Spleen (tissue), 11 donors: ENCODE data around the gene ACKR2. TPM values are rescaled to one million over a fixed set of nuclear protein-coding genes. Genes with fewer than 3 reads are reported as not detected.
A peak's percentile ranks its signal among the peaks of the same experiment; 100 is the strongest.
"Not testable (repeated sequence)": the region's sequence is repeated elsewhere in the genome, so short reads cannot be mapped to it uniquely, and the experiment has no call there.

Source experiments
- DNase-seq: peaks from one replicate; pipeline ENCODE4 v3.0.0-alpha.2; 2020
- H3K27ac ChIP-seq, 8 donors: fragments of 200-600 bp; sonication (generic) in 7 of 8; 1 replicate in 4 of 8; 2 replicates in 4 of 8; pipeline versions ENCODE4 v1.5.0 to v1.8.0; 2016 to 2021; ENCODE audit warnings: inconsistent platforms in 4 of 8, mild to moderate bottlenecking in 4 of 8, moderate library complexity in 1 of 8
- H3K27me3 ChIP-seq, 7 donors: fragments of 200-600 bp; sonication (generic) in 6 of 7; replicated peaks in 1 of 7; 1 replicate in 4 of 7; 2 replicates in 3 of 7; pipeline versions ENCODE4 v1.5.0 to v1.8.0; 2016 to 2021; ENCODE audit warnings: inconsistent platforms in 3 of 7, mild to moderate bottlenecking in 1 of 7
- H3K36me3 ChIP-seq, 6 donors: fragments of 200-600 bp; sonication (generic) in 5 of 6; 1 replicate in 4 of 6; 2 replicates in 2 of 6; pipeline versions ENCODE4 v1.5.0 to v1.8.0; 2016 to 2021; ENCODE audit warnings: inconsistent platforms in 2 of 6
- H3K4me1 ChIP-seq, 6 donors: fragments of 200-600 bp; sonication (generic) in 5 of 6; 1 replicate in 3 of 6; 2 replicates in 3 of 6; pipeline versions ENCODE4 v1.5.0 to v1.8.0; 2016 to 2021; ENCODE audit warnings: inconsistent platforms in 3 of 6
- H3K4me3 ChIP-seq, 8 donors: fragments of 200-600 bp; sonication (generic) in 7 of 8; 1 replicate in 4 of 8; 2 replicates in 4 of 8; pipeline versions ENCODE4 v1.5.0 to v1.8.0; 2016 to 2021; ENCODE audit warnings: inconsistent platforms in 4 of 8, mild to moderate bottlenecking in 4 of 8, moderate library complexity in 2 of 8
- H3K9me3 ChIP-seq, 8 donors: fragments of 200-600 bp; sonication (generic) in 7 of 8; 1 replicate in 4 of 8; 2 replicates in 4 of 8; pipeline versions ENCODE4 v1.5.0 to v1.8.0; 2016 to 2021; ENCODE audit warnings: inconsistent platforms in 4 of 8
- CTCF ChIP-seq, 11 experiments: fragments of 200-600 bp in 7 of 11; fragments of 450-650 bp in 4 of 11; sonication (generic) in 4 of 11; IDR thresholded peaks in 8 of 11; conservative IDR thresholded peaks in 3 of 11; 1 replicate in 7 of 11; 2 replicates in 4 of 11; pipeline versions ENCODE4 v1.4.0 to v1.8.0; 2016 to 2021; ENCODE audit warnings: antibody characterized with exemption in 11 of 11, inconsistent platforms in 4 of 11, mild to moderate bottlenecking in 1 of 11
- POLR2A ChIP-seq, 3 donors: fragments of 450-650 bp; IDR thresholded peaks; one replicate each; pipeline ENCODE4 v1.5.1; 2017; ENCODE audit warnings: antibody characterized with exemption in 3 of 3, mild to moderate bottlenecking in 1 of 3
- POLR2AphosphoS5 ChIP-seq, 3 donors: sonication (generic); formaldehyde crosslinking; IDR thresholded peaks; one replicate each; pipeline ENCODE4 v1.5.1; 2017; ENCODE audit warnings: antibody characterized with exemption in 3 of 3
- WGBS, 5 donors: extraction: QIAGEN DNeasy Blood & Tissue Kit in 3 of 5; methylation state at CpG; one replicate each; pipeline versions ENCODE4 v1.1.5 to v1.1.7; 2013 to 2018; 5-methylcytosine and 5-hydroxymethylcytosine counted together
- intact Hi-C: fragments of 100-400 bp; cut with DNase I; formaldehyde crosslinking; loops from one replicate; pipeline ENCODE4 v1.15.0; 2023; ENCODE audit warnings: low total_unique reads
- polyA plus RNA-seq, 3 donors: library from polyadenylated mRNA; stranded (reverse); fragments of 200-250 nt; gene quantifications; one replicate each; pipeline ENCODE4 v1.2.1, GENCODE V29; 2013
- total RNA-seq, 7 donors: library from RNA; depleted of rRNA in 3 of 7; stranded (reverse); fragments of >200 nt in 3 of 7; fragmentation: NEBNext Ultra II Directional in 4 of 7; extraction: Animal tissue kit (Norgen Biotek cat#: 25700) in 4 of 7; gene quantifications; one replicate each; pipeline versions ENCODE4 v1.1.0 to v1.2.1, GENCODE V29; 2016 to 2021
- donor health status: healthy with polysubstance abuse.
- donor health status: DM: no; HTN: no; CAD: no; lungs with moderate emphysema.
- donor health status: DM: no; HTN: no; CAD: no.
- donor health status: Bipolar disorder and iron deficiency.
- donor health status: healthy.
- donor health status: DM: no; HTN: no; CAD: no.
- donor health status: DM: yes; HTN: yes; CAD: no.

Gene ACKR2
- total and polyA plus RNA-seq, 10 donors = 0.17 to 4.4 (median 0.94) TPM

DNA sequence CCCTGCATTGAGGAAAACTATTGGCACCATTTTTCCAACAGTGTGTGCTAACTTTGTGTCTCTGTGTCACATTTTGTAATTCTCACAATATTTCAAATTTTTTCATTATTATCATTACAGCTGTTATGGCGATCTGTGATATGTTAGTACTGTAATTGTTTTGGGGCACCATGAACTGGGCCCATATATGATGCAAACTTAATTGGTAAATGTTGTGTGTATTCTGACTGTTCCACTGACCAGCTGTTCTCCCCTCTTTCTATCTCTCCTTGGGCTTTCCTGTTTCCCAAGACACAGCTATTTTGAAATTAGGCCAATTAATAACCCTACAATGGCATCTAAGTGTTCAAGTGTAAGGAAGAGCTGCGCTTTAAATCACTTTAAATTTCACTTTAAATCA, 68.6 kb downstream of the ACKR2 start:
- intact Hi-C loops = no loop called here
- H3K36me3 ChIP-seq = no peaks in the 10 kb centered on the region
- H3K9me3 ChIP-seq = no peaks in the 10 kb centered on the region
- no peak overlapping the region for H3K27ac ChIP-seq
- DNase-seq = no peak
- TF ChIP-seq CTCF (IDR thresholded peaks at IDR 0.05 in 8 of 11, conservative IDR thresholded peaks at IDR 0.05 in 3 of 11) = no peak
- TF ChIP-seq POLR2A (IDR thresholded peaks at IDR 0.05) = no peak
- no peak for TF ChIP-seq POLR2AphosphoS5 (IDR thresholded peaks at IDR 0.05)
- H3K27me3 ChIP-seq = no peaks in the 10 kb centered on the region
- peaks cover 4 to 16% (median 13%) of the 10 kb centered on the region in 6 donors for H3K4me1 ChIP-seq
- 86 to 93% (median 93%) methylated on average over 2 of the region's 2 CpGs for WGBS, 5 donors
- H3K4me3 ChIP-seq = no peak overlapping the region

DNA sequence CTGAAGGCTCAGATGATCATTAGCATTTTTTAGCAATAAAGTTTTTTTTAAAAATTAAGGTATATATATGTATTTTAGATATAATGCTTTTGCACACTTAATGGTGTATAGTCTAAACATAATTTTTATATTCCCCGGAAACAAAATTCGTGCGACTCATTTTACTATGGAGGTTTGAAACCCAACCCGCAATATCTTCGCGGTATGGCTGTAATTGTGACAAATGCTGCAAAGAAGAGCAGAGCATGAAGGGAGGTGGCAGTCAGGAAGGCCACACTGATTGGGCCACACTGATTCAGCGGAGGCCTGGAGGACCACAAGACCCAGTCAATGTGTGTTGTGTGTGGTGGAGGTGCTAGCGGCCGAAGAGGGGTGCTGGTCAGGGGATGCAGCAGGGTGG, 70.9 kb downstream of the ACKR2 start:
- no peak for DNase-seq
- WGBS, 5 donors = 84 to 93% (median 88%) methylated on average over 9 of the region's 9 CpGs
- intact Hi-C loops = loop anchor here (2.0 to 5.0 kb wide), 2 partner anchors 43 to 99 kb away; no protein-coding TSS in a partner anchor
- Histone ChIP-seq H3K4me1 (peaks cover 4 to 16% (median 13%) of the 10 kb centered on the region in 6 donors), H3K36me3 (no peaks in the 10 kb centered on the region), H3K27me3 (no peaks in the 10 kb centered on the region), H3K4me3 (peak overlapping the region in 4 of 8 donors; percentile 45 to 77 (median 56)), H3K9me3 (no peaks in the 10 kb centered on the region), H3K27ac (peak overlapping the region in 2 of 8 donors; percentile 78)
- no peak for TF ChIP-seq POLR2AphosphoS5 (IDR thresholded peaks at IDR 0.05)
- TF ChIP-seq POLR2A (IDR thresholded peaks at IDR 0.05) = no peak
- no peak for TF ChIP-seq CTCF (IDR thresholded peaks at IDR 0.05 in 8 of 11, conservative IDR thresholded peaks at IDR 0.05 in 3 of 11)

DNA sequence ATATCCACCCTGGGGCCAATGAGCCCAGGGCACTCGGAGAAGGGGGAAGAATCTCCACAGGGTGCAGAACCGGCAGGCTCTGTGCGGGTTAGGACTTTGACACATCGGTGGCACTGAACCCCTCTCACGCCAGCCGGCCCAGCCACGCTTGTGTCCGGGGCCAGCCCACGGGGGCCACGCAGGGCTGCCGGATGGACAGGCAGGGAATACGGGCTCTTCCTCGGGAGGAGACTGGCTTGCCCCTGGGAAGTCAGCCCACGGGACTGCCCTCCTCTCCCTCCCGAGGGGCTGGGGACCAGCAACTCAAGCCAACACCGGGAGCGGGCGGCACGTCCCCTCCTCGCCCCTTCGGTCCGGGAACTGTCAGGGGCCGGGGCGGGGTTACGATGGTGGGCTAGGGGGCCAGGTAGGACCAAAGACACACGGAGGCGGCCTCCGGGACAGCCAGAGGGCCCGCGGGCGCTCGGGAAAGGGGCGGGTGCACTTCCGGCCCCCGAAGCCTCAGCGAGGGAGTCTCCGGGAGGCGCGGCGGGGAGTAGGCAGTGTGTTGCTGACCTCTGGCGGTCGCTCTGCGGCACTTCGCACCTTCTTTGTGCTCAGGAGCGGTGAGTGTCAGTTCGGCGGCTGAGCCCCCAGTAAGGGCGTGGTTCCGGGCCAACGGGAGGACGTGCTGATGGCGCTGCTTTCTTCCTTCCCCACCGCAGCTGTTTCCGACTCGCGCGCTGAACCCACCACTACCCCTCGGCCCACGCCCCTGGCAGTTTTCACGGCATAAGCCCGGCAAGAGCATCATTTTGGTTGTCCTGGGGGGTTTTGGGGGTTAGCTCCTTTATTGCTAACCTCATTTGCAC, 71.6 kb downstream of the ACKR2 start:
- no peaks in the 10 kb centered on the region for H3K9me3 ChIP-seq
- peak overlapping the region in 6 of 8 donors; percentile 22 to 78 (median 69) for H3K27ac ChIP-seq
- intact Hi-C loops = loop anchor here (2.0 to 5.0 kb wide), 2 partner anchors 44 to 100 kb away; no protein-coding TSS in a partner anchor
- peak; percentile 97 for DNase-seq
- H3K27me3 ChIP-seq = no peaks in the 10 kb centered on the region
- peak overlapping the region; percentile 21 to 77 (median 46) for H3K4me3 ChIP-seq
- no peaks in the 10 kb centered on the region for H3K36me3 ChIP-seq
- peaks cover 4 to 16% (median 13%) of the 10 kb centered on the region in 6 donors for H3K4me1 ChIP-seq
- 3 to 4% (median 4%) methylated on average over 38 to 61 of the region's 61 CpGs for WGBS, 5 donors
- TF ChIP-seq POLR2AphosphoS5 (IDR thresholded peaks at IDR 0.05) = peak; percentile 50 to 80 (median 76)
- TF ChIP-seq CTCF (IDR thresholded peaks at IDR 0.05 in 8 of 11, conservative IDR thresholded peaks at IDR 0.05 in 3 of 11) = peak; percentile 91 to 98 (median 94)
- TF ChIP-seq POLR2A (IDR thresholded peaks at IDR 0.05) = no peak

GRCh38 chr3:42883251-42883930, 74.1 kb downstream of the ACKR2 start:
- H3K4me3 ChIP-seq, H3K36me3 ChIP-seq, DNase-seq, H3K27ac ChIP-seq, H3K27me3 ChIP-seq, H3K9me3 ChIP-seq: not testable (repeated sequence)
- intact Hi-C loops = loop anchor here (5.0 kb wide), 1 partner anchor 46 kb away; no protein-coding TSS in a partner anchor
- 76 to 83% (median 82%) methylated on average over 6 of the region's 6 CpGs for WGBS, 5 donors
- H3K4me1 ChIP-seq = peaks cover 4 to 16% (median 13%) of the 10 kb centered on the region in 6 donors
